HepG2 (cell line): ENCODE data around the gene PAFAH1B1. TPM values are rescaled to one million over a fixed set of nuclear protein-coding genes. Genes with fewer than 3 reads are reported as not detected.

Experiments used
- CCAR2 ChIP-seq: fragments of 200-400 bp; formaldehyde crosslinking; optimal IDR thresholded peaks from 2 replicates; pipeline ENCODE3; 2018; ENCODE audit warnings: low read depth, mild to moderate bottlenecking, low read length, moderate library complexity
- HMG20A ChIP-seq: IDR thresholded peaks from 2 replicates; pipeline ENCODE4 v1.6.1; 2016; ENCODE audit warnings: borderline replicate concordance
- HMG20B ChIP-seq: conservative IDR thresholded peaks from 2 replicates; pipeline ENCODE4 v1.6.1; 2016; ENCODE audit warnings: missing genetic modification reagents, missing compliant biosample characterization
- KLF16 ChIP-seq, 2 experiments: sonication (generic) in 1 of 2; formaldehyde crosslinking in 1 of 2; IDR thresholded peaks; 2 replicates each; pipeline versions ENCODE4 v1.6.1 to v1.8.0; 2016 to 2023; ENCODE audit warnings: missing genetic modification reagents in 2 of 2, missing compliant biosample characterization in 1 of 2
- POLR2AphosphoS2 ChIP-seq: IDR thresholded peaks from 2 replicates; pipeline ENCODE4 v1.6.1; 2011; ENCODE audit warnings: low read depth, low read length, improper control_type of control experiment
- RXRB ChIP-seq: IDR thresholded peaks from 2 replicates; pipeline ENCODE4 v1.6.1; 2016; ENCODE audit warnings: borderline replicate concordance, missing genetic modification reagents, missing compliant biosample characterization
- SP4 ChIP-seq: sonication (generic); formaldehyde crosslinking; IDR thresholded peaks from 2 replicates; pipeline ENCODE4 v1.8.1; 2023; ENCODE audit warnings: mild to moderate bottlenecking, missing genetic modification reagents
- STAT5B ChIP-seq: sonication (generic); formaldehyde crosslinking; IDR thresholded peaks from 2 replicates; pipeline ENCODE4 v1.4.0; 2020; ENCODE audit warnings: missing genetic modification reagents
- ZNF121 ChIP-seq: sonication (generic); formaldehyde crosslinking; IDR thresholded peaks from 2 replicates; pipeline ENCODE4 v1.5.0; 2020; ENCODE audit warnings: mild to moderate bottlenecking, missing genetic modification reagents
- ZNF30 ChIP-seq: sonication (generic); formaldehyde crosslinking; IDR thresholded peaks from 2 replicates; pipeline ENCODE4 v1.5.0; 2020; ENCODE audit warnings: mild to moderate bottlenecking, missing genetic modification reagents
- ZNF432 ChIP-seq: sonication (generic); formaldehyde crosslinking; IDR thresholded peaks from 2 replicates; pipeline ENCODE4 v1.5.0; 2020; ENCODE audit warnings: missing genetic modification reagents, mild to moderate bottlenecking, borderline replicate concordance
- ZNF737 ChIP-seq: sonication (generic); formaldehyde crosslinking; IDR thresholded peaks from 2 replicates; pipeline ENCODE4 v1.5.0; 2020; ENCODE audit warnings: missing genetic modification reagents, mild to moderate bottlenecking, borderline replicate concordance
- ZNF839 ChIP-seq: sonication (generic); formaldehyde crosslinking; IDR thresholded peaks from 2 replicates; pipeline ENCODE4 v1.4.0; 2020; ENCODE audit warnings: missing genetic modification reagents, mild to moderate bottlenecking, borderline replicate concordance
- polyA plus RNA-seq, 8 experiments: library from polyadenylated mRNA; depleted of rRNA in 3 of 8; stranded (reverse) in 7 of 8; unstranded in 1 of 8; fragments of >200 nt; fragmentation: Illumina TruSeq in 4 of 8; extraction: Trizol in 4 of 8; gene quantifications; 2 replicates each; pipeline versions ENCODE4 v1.2.1 to v1.2.3, GENCODE V29; 2011 to 2016; ENCODE audit warnings: low read depth in 4 of 8, missing spikeins in 1 of 8, mixed read lengths in 1 of 8; ENCODE audit not compliant: insufficient read depth in 1 of 8
- total RNA-seq, 5 experiments: library from RNA; depleted of rRNA; stranded (reverse); fragments of >200 nt; fragmentation: Illumina TruSeq; extraction: Trizol; gene quantifications; 2 replicates each; pipeline ENCODE4 v1.2.3, GENCODE V29; 2016; ENCODE audit warnings: low read depth in 1 of 5
- TF ChIP-seq, protein P1 (sequence below): sonication (generic); formaldehyde crosslinking; IDR thresholded peaks from 2 replicates; pipeline ENCODE4 v1.5.0; 2020; ENCODE audit warnings: mild to moderate bottlenecking, missing genetic modification reagents, borderline replicate concordance
- TF ChIP-seq, protein P2 (sequence below): sonication (generic); formaldehyde crosslinking; IDR thresholded peaks from 2 replicates; pipeline ENCODE4 v1.8.1; 2023; ENCODE audit warnings: mild to moderate bottlenecking, missing genetic modification reagents
- TF ChIP-seq, protein P3 (sequence below): sonication (generic); formaldehyde crosslinking; IDR thresholded peaks from 2 replicates; pipeline ENCODE4 v1.4.0; 2020; ENCODE audit warnings: missing genetic modification reagents, borderline replicate concordance
- TF ChIP-seq, protein P4 (sequence below): IDR thresholded peaks from 2 replicates; pipeline ENCODE4 v1.6.1; 2016; ENCODE audit warnings: missing biosample characterization, missing genetic modification reagents, low read depth
- TF ChIP-seq, protein P5 (sequence below): sonication (generic); formaldehyde crosslinking; IDR thresholded peaks from 2 replicates; pipeline ENCODE4 v1.9.0; 2022; ENCODE audit warnings: low read depth, missing genetic modification reagents

The PAFAH1B1 gene
- total and polyA plus RNA-seq, 2 of the 13 experiments (the other 11 are each of a cell fraction or from before 2014, with no cell fraction given): 46.0 to 64.9 TPM

DNA sequence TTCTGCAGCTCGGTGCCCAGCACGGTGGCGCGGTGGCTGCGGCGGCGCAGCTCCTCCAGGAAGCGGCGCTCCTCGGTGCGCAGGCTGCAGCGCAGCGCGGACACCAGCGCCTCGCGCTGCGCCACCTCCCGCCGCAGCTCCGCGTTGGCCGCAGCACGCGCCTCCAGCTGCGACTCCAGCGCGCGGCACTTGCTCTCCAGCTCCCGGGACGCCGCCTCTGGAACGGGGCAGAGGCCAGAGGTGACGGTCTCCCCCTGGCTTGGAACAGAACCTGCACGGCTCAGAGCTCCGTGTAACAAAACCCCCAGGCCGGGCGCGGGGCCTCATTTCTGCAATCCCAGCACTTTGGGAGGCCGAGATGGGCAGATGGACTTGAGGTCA is 131.3 kb downstream of the PAFAH1B1 start (continued):
- TF ChIP-seq, protein P1, sequence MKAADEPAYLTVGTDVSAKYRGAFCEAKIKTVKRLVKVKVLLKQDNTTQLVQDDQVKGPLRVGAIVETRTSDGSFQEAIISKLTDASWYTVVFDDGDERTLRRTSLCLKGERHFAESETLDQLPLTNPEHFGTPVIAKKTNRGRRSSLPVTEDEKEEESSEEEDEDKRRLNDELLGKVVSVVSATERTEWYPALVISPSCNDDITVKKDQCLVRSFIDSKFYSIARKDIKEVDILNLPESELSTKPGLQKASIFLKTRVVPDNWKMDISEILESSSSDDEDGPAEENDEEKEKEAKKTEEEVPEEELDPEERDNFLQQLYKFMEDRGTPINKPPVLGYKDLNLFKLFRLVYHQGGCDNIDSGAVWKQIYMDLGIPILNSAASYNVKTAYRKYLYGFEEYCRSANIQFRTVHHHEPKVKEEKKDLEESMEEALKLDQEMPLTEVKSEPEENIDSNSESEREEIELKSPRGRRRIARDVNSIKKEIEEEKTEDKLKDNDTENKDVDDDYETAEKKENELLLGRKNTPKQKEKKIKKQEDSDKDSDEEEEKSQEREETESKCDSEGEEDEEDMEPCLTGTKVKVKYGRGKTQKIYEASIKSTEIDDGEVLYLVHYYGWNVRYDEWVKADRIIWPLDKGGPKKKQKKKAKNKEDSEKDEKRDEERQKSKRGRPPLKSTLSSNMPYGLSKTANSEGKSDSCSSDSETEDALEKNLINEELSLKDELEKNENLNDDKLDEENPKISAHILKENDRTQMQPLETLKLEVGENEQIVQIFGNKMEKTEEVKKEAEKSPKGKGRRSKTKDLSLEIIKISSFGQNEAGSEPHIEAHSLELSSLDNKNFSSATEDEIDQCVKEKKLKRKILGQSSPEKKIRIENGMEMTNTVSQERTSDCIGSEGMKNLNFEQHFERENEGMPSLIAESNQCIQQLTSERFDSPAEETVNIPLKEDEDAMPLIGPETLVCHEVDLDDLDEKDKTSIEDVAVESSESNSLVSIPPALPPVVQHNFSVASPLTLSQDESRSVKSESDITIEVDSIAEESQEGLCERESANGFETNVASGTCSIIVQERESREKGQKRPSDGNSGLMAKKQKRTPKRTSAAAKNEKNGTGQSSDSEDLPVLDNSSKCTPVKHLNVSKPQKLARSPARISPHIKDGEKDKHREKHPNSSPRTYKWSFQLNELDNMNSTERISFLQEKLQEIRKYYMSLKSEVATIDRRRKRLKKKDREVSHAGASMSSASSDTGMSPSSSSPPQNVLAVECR: peak; percentile 38; the same call in 1 of the 2 replicates
- TF ChIP-seq, protein P2, sequence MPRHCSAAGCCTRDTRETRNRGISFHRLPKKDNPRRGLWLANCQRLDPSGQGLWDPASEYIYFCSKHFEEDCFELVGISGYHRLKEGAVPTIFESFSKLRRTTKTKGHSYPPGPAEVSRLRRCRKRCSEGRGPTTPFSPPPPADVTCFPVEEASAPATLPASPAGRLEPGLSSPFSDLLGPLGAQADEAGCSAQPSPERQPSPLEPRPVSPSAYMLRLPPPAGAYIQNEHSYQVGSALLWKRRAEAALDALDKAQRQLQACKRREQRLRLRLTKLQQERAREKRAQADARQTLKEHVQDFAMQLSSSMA (CRISPR knock-in tag): no peak
- TF ChIP-seq ZNF121 (no peak), ZNF30 (CRISPR knock-in tag) (no peak), POLR2AphosphoS2 (no peak), RXRB (CRISPR knock-in tag) (no peak), CCAR2 (no peak), ZNF432 (no peak), HMG20A (CRISPR knock-in tag) (no peak), ZNF839 (CRISPR knock-in tag) (no peak), KLF16 (CRISPR knock-in tag; IDR thresholded peaks at IDR 0.05) (no peak), STAT5B (CRISPR knock-in tag) (no peak), SP4 (CRISPR knock-in tag) (peak; percentile 67), HMG20B (CRISPR knock-in tag) (no peak), ZNF737 (CRISPR knock-in tag) (no peak)
- TF ChIP-seq, protein P3, sequence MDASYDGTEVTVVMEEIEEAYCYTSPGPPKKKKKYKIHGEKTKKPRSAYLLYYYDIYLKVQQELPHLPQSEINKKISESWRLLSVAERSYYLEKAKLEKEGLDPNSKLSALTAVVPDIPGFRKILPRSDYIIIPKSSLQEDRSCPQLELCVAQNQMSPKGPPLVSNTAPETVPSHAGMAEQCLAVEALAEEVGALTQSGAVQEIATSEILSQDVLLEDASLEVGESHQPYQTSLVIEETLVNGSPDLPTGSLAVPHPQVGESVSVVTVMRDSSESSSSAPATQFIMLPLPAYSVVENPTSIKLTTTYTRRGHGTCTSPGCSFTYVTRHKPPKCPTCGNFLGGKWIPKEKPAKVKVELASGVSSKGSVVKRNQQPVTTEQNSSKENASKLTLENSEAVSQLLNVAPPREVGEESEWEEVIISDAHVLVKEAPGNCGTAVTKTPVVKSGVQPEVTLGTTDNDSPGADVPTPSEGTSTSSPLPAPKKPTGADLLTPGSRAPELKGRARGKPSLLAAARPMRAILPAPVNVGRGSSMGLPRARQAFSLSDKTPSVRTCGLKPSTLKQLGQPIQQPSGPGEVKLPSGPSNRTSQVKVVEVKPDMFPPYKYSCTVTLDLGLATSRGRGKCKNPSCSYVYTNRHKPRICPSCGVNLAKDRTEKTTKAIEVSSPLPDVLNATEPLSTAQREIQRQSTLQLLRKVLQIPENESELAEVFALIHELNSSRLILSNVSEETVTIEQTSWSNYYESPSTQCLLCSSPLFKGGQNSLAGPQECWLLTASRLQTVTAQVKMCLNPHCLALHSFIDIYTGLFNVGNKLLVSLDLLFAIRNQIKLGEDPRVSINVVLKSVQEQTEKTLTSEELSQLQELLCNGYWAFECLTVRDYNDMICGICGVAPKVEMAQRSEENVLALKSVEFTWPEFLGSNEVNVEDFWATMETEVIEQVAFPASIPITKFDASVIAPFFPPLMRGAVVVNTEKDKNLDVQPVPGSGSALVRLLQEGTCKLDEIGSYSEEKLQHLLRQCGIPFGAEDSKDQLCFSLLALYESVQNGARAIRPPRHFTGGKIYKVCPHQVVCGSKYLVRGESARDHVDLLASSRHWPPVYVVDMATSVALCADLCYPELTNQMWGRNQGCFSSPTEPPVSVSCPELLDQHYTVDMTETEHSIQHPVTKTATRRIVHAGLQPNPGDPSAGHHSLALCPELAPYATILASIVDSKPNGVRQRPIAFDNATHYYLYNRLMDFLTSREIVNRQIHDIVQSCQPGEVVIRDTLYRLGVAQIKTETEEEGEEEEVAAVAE (CRISPR knock-in tag): no peak
- TF ChIP-seq, protein P4, sequence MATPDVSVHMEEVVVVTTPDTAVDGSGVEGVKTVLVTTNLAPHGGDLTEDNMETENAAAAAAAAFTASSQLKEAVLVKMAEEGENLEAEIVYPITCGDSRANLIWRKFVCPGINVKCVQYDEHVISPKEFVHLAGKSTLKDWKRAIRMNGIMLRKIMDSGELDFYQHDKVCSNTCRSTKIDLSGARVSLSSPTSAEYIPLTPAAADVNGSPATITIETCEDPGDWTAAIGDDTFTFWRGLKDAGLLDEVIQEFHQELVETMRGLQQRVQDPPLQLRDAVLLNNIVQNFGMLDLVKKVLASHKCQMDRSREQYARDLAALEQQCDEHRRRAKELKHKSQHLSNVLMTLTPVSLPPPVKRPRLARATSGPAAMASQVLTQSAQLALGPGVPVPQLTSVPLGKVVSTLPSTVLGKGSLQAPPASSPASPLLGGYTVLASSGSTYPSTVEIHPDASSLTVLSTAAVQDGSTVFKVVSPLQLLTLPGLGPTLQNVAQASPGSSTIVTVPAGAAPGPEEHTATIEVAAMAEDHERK (CRISPR knock-in tag): no peak
- TF ChIP-seq, protein P5, sequence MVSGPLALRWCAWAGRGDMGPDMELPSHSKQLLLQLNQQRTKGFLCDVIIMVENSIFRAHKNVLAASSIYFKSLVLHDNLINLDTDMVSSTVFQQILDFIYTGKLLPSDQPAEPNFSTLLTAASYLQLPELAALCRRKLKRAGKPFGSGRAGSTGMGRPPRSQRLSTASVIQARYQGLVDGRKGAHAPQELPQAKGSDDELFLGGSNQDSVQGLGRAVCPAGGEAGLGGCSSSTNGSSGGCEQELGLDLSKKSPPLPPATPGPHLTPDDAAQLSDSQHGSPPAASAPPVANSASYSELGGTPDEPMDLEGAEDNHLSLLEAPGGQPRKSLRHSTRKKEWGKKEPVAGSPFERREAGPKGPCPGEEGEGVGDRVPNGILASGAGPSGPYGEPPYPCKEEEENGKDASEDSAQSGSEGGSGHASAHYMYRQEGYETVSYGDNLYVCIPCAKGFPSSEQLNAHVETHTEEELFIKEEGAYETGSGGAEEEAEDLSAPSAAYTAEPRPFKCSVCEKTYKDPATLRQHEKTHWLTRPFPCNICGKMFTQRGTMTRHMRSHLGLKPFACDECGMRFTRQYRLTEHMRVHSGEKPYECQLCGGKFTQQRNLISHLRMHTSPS (CRISPR knock-in tag): no peak
